Endothelial cell (in vitro differentiated cells): ENCODE data around the gene TRAF4. TPM values are rescaled to one million over a fixed set of nuclear protein-coding genes. Genes with fewer than 3 reads are reported as not detected.
A peak's percentile ranks its signal among the peaks of the same experiment; 100 is the strongest.

Experiments
- DNase-seq: peaks from one replicate; pipeline ENCODE4 v3.0.0; 2021; ENCODE audit warnings: low spot score
- H3K27ac Mint-ChIP-seq: one replicate; pipeline ENCODE4 v1.8.0; 2021; ENCODE audit warnings: mixed read lengths, inconsistent platforms; ENCODE audit not compliant: unreplicated experiment
- H3K27me3 Mint-ChIP-seq: one replicate; pipeline ENCODE4 v1.8.0; 2021; ENCODE audit warnings: mild to moderate bottlenecking, moderate library complexity, mixed read lengths, inconsistent platforms; ENCODE audit not compliant: unreplicated experiment
- H3K36me3 Mint-ChIP-seq: one replicate; pipeline ENCODE4 v1.8.0; 2021; ENCODE audit warnings: mild to moderate bottlenecking, low read depth, mixed read lengths, inconsistent platforms; ENCODE audit not compliant: unreplicated experiment
- H3K4me1 Mint-ChIP-seq: one replicate; pipeline ENCODE4 v1.8.0; 2021; ENCODE audit warnings: mild to moderate bottlenecking, mixed read lengths, inconsistent platforms; ENCODE audit not compliant: unreplicated experiment
- H3K4me3 Mint-ChIP-seq: one replicate; pipeline ENCODE4 v1.8.0; 2021; ENCODE audit warnings: mild to moderate bottlenecking, mixed read lengths, inconsistent platforms; ENCODE audit not compliant: unreplicated experiment
- H3K9me3 Mint-ChIP-seq: one replicate; pipeline ENCODE4 v1.8.0; 2021; ENCODE audit warnings: mixed read lengths, inconsistent platforms; ENCODE audit not compliant: unreplicated experiment
- total RNA-seq: library from RNA; stranded (reverse); fragmentation: NEBNext Ultra II Directional; extraction: Animal tissue kit (Norgen Biotek cat#: 25700); gene quantifications from one replicate; pipeline ENCODE4 v1.2.1, GENCODE V29; 2021; ENCODE audit not compliant: unreplicated experiment
- TF ChIP-seq, protein P1 (sequence below): fragments of 200-600 bp; sonication (generic); IDR thresholded peaks from one replicate; pipeline ENCODE4 v1.5.0; 2021; ENCODE audit warnings: antibody characterized with exemption; ENCODE audit not compliant: unreplicated experiment

TRAF4 gene
- total RNA-seq, 1 donor from 2014 or later: 166 TPM

DNA sequence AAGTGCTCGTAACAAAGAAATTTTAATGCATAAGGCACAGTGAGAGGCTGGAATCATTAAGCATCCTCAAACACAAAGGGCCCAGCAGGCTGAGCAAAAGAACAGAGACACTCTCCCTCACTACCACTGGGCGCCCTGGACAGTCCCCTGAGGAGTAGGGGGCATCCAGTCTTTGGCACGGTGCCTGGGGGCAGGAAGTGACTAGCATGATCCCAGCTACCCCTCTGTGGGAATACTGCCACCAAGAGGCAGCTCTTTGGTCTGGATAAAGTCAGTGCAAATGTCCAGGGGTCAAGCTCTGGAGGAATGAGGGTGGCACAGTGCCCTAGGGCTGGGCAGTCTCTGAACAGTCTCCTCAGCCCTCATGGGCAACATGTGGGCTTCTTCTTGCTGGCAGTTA is 29.5 kb upstream of the TRAF4 start:
- Mint-ChIP-seq H3K4me1 (peaks cover 20% of the 10 kb centered on the region), H3K27ac (no peak overlapping the region), H3K4me3 (peak overlapping the region; percentile 81), H3K36me3 (peaks cover 13% of the 10 kb centered on the region), H3K9me3 (no peaks in the 10 kb centered on the region), H3K27me3 (peaks cover 23% of the 10 kb centered on the region)
- no peak for DNase-seq
- TF ChIP-seq, protein P1, sequence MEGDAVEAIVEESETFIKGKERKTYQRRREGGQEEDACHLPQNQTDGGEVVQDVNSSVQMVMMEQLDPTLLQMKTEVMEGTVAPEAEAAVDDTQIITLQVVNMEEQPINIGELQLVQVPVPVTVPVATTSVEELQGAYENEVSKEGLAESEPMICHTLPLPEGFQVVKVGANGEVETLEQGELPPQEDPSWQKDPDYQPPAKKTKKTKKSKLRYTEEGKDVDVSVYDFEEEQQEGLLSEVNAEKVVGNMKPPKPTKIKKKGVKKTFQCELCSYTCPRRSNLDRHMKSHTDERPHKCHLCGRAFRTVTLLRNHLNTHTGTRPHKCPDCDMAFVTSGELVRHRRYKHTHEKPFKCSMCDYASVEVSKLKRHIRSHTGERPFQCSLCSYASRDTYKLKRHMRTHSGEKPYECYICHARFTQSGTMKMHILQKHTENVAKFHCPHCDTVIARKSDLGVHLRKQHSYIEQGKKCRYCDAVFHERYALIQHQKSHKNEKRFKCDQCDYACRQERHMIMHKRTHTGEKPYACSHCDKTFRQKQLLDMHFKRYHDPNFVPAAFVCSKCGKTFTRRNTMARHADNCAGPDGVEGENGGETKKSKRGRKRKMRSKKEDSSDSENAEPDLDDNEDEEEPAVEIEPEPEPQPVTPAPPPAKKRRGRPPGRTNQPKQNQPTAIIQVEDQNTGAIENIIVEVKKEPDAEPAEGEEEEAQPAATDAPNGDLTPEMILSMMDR: no peak

DNA sequence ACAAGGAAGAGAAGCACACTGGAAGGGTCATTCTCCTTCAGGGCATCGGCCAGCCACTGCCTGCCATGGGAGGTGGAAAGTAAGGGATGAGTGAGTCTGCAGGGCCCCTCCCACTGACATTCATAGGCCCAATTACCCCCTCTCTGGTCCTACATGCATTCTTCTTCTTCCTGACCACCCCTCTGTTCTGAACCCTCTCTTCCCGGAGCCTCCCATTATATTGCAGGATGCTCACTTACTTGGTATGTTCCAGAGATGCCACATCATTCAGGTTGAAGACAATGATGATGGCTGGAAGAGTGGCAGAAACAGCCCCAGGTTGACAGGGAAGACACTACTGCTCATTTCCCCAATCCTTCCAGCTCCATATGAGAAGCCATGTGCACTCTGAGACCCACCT is 28.6 kb upstream of the TRAF4 start:
- TF ChIP-seq, protein P1: no peak
- H3K4me3 Mint-ChIP-seq: no peak overlapping the region
- peaks cover 27% of the 10 kb centered on the region for H3K4me1 Mint-ChIP-seq
- no peak overlapping the region for H3K27ac Mint-ChIP-seq
- no peaks in the 10 kb centered on the region for H3K9me3 Mint-ChIP-seq
- DNase-seq: no peak
- H3K27me3 Mint-ChIP-seq: peaks cover 30% of the 10 kb centered on the region
- peaks cover 18% of the 10 kb centered on the region for H3K36me3 Mint-ChIP-seq

DNA sequence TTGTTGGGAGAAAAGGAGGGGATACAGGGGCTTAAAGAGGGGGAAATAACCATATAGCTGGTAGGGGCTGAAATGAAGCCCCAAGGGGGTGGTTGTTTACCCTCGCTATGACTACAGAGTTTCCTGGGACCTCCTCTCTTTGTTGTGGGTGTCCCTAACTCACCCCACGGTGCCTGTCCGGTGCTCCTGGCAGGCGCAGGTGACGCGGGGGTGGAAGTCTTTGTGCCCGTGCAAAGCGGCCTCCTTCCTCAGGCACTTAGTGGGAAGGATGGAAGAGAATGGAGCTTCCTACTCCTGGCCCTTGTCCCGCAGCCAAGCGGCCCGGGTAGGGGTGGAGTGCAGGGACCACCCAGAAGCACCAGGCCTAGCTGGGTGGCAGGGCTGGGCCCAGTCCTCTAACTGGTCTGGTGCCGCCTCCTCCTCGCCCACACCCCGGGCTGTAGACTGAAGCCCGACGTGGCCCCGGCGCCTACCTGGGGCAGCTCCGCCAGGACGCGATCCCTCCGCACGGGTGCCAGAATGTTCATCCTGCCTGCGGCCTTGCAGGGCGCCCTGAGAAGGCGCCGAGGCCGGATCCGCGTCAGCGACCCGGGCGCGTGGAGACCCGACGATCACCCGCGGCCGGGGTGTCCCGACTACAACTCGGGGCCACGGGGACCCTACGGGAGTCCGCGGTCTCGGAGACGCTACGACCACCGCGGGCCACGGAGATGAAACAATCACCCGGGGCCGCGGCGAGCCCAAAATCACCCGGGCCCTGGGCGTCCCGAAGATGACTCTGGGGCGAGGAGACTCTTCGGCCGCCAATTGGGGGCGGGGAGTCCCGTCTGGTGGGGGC is 26.9 kb upstream of the TRAF4 start:
- H3K9me3 Mint-ChIP-seq: no peaks in the 10 kb centered on the region
- peaks cover 30% of the 10 kb centered on the region for H3K36me3 Mint-ChIP-seq
- peak; percentile 44 for DNase-seq
- no peak overlapping the region for H3K27ac Mint-ChIP-seq
- H3K4me1 Mint-ChIP-seq: peaks cover 35% of the 10 kb centered on the region
- TF ChIP-seq, protein P1: no peak
- H3K4me3 Mint-ChIP-seq: peak overlapping the region; percentile 85
- H3K27me3 Mint-ChIP-seq: peaks cover 29% of the 10 kb centered on the region

DNA sequence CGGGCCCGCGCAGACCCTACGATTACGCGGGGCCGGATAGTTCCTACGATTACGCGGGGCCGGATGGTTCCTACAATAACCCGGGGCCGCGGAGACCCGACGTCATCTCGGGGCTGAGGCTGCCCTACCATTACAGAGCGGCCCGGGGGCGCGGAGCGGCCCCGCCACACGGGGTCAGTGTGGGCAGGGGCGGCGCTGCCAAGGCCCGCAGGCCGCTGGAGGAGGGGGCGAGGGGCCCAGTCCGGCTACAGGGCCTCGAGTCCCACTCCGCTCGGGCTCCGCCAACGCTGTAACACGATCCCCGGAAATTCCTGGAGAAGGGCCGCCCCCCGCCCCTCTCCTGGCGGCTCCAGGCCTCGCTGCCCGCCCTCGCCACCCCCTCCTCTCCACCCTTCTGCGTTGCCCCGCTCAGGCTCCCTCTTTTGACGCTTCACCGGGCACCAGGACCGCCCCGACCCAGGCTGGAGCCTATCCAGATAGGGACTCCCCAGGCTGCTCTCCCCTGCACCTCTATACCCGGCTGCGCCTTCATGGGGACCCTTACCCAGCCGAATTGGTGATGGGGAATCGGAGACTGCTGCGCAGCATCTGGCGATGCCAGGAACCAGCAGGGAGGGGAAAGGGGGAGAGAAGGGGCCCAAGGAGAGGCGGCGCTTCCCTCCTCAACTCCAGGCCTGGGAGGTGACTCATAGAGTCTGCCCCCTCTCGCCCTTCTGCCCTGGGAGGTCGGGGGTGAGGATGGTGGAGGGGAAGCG is 26.1 kb upstream of the TRAF4 start, which contains the start of gene RAB34:
Gene RAB34 (minus strand): TSS at position 291 of the 755 bp plus-strand sequence. CDS start 602 bp downstream, outside the sequence.
- Mint-ChIP-seq H3K27me3 (peaks cover 25% of the 10 kb centered on the region), H3K36me3 (peaks cover 35% of the 10 kb centered on the region), H3K27ac (peak within 1 kb of the TSS; percentile 76), H3K4me1 (peaks cover 31% of the 10 kb centered on the region), H3K4me3 (peak within 1 kb of the TSS; percentile 85), H3K9me3 (no peaks in the 10 kb centered on the region)
- TF ChIP-seq, protein P1: no peak
- peak; percentile 78 for DNase-seq
